Activated CD8-positive, alpha-beta memory T cell treated with anti-CD3 and anti-CD28 coated beads for 1 hour (primary cell): ENCODE measurements around the gene CCDC28B.
A peak's percentile ranks its signal among the peaks of the same experiment; 100 is the strongest.

Experiments used
- DNase-seq, 2 donors: peaks; one replicate each; pipeline ENCODE4 v3.0.0-alpha.2; 2020; ENCODE audit warnings: low read depth in 1 of 2; ENCODE audit errors: extremely low read depth in 1 of 2

Gene CCDC28B

GRCh38 chr1:32249831-32250525, 49.6 kb downstream of the CCDC28B start:
- peak; percentile 57 to 68 for DNase-seq

DNA sequence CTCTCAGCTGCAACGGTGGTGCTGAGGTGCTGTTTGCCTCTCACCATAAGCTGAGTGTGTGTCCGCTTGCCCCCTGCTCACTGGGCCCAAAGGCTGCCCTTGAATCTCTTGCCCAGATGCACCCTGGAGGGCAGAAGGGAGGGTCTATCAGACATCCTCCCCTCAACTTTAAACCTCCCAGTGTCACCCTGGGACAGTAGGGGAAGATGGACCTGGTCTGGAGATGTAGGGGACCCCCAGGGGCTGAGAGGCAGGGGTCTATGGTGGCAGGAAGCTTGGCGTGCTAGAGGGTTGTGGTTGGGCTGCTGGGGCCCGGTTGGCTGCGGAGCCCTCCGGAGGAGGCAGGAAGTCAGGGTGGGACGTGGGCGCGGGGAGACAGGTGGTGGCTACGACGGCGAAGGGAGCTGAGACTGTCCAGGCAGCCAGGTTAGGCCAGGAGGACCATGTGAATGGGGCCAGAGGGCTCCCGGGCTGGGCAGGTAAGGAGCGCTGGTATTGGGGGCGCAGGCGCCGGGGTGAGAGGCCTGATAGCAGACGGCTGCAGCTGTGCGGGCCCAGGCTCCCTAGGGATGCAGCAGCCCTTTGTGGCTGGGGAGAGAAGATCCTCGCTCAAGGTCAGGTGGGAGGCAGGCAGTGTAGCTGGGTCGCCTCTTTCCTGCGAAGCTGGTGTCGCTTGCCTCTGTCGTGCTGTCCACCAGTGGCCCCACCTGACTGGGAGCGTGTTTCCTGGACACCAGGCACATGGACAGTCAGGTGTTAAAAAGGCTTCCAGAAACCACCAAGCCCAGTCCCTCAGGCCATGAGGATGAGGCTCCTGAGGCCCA, 50.7 kb downstream of the CCDC28B start, which contains the start of gene LCK:
LCK (plus strand) TSS at position 373 of the 824 bp plus-strand sequence. CDS start 23,065 bp downstream, outside the sequence.
- DNase-seq: peak in 1 of 2 donors; percentile 42
